Activated naive CD4-positive, alpha-beta T cell (primary cell): ENCODE data around the gene TMEM80.
A peak's percentile ranks its signal among the peaks of the same experiment; 100 is the strongest.
"Not testable (repeated sequence)": the region's sequence is repeated elsewhere in the genome, so short reads cannot be mapped to it uniquely, and the experiment has no call there.

ENCODE experiments used
- DNase-seq, 4 experiments: peaks; one replicate each; lab custom pipeline; 2025; lab: John Stamatoyannopoulos, UW

TMEM80 gene

DNA sequence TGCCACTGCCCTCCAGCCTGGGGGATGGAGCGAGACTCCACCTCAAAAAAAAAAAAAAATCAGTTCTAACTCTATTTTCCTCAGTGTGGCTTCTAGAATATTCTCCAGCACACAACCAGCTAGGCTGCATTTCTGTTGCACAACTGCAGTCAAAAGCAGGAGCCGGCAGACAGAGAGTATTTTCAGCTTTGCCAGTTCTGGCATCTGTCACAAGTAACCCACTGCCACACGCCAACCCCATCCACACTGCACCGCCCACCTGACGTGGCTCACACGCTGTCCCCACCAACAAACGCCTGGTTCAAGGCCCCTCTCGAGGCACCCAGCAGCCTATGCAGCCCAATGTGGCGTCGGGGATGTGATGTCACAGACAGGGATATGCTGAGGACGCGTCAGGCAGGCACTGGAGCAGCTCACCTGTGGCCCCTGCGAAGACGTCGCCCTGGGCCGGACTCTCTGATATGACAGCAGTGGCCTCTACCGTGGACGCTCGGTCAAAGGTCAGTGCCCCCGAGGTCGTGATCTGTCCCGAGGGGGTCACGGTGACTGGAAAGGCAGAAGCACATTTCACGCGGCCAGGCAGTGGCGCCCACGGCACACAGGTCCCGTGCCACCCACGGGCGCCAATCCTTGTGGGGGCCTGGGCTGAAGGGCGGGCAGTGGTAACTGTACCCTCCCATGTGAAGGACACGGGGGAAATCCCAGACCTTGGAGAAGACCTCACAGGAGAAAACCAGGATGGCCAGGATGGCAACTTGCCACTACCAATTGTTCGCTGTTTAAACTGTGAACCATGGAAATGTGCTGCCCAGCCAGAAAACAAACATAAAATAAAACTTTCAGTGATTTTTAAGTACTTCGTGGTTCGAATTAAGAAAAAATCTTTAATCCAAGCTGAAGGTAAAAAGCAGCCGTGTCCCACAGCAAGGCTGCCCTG is 16.1 kb upstream of the TMEM80 start:
- no peak for DNase-seq

DNA sequence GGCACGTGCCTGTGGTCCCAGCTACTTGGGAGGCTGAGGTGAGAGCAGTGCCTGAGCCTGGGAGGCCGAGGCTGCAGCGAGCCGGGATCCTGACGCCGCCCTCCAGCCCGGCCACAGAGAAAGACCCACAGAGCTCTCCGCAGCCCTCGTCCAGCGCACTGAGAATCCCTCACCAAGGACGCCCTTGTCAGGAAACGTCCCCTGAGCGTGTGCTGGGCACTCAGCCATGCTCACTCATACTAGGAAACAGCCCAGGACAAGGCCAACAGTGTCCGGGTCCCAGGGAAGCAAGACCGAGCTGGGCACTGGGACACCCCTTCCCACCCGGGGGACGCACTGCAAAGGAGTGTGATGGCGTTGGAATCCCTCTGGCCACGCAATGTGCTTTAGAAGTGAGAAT is 15.1 kb upstream of the TMEM80 start:
- no peak for DNase-seq

DNA sequence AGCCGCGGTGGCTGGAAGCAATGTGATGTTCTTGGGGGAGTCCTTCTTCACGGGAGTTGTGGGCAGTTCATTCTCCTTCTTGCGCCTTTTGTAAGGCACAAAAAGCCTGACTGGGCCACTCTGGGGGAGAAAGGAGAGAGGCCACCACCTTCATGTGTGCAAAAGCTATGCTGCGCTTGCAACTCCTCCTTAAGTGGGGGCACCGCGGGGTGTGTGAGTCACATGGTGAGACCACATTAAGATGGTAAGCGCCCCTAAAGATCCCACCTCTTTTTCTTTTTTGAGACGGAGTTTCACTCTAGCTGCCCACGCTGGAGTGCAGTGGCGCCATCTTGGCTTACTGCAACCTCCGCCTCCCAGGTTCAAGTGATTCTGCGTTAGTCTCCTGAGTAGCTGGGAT is 14.6 kb upstream of the TMEM80 start:
- DNase-seq: no peak

DNA sequence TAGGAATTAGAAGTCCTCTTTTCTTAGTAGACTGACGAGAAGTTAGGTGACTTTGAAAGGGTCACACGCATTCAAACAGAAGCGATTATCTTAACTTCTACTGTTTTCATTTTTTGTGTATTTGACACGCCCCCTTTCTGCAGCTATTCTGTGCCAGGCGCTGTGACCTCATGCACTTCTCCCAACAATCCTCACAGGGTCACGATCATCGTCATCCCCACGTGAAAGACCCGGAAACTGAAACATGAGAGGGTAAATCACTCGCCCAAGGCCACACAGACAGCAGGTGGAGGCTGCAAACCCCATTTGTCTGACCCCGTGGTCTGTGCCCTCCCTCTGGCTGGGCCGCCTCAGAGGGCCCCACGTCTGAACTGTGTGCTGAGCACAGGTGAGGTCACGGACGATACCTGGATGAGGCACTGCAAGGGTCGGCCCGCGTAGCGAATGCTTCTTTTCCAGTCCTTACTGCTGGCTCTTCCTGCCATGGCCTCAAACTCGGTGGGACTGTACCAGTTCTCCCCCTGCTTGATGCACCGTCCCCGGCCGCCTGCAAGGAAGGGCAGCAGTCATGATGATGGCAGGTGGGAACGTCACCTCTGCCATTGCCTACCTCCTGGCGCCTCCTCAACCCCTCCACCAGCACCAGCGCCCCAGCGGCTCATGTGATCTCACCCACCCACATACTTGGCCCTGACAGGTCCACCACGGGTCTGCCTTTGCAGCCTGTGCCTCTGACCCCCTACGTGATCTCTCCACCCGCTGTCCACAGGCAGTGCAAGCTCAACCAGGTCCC is 9.0 kb upstream of the TMEM80 start:
- no peak for DNase-seq

DNA sequence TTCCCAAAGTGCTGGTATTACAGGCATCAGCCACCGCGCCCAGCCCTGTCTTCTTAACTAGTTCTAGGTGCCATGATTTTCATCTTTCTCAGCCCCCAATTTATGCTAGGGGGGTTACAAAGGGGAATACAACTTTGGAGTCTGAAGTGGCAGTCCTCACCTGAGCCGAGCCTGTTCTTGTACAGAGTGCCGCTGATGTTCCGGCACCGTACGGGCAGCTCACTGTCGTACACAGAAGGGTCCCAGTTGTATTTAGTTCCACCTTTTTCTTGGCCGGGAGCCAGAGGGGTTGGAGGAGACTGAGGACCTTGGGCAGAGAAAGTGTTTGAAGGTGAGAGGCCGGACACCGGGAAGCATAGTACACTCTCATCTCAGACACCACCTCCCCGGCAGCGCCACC is 7.9 kb upstream of the TMEM80 start:
- no peak for DNase-seq

DNA sequence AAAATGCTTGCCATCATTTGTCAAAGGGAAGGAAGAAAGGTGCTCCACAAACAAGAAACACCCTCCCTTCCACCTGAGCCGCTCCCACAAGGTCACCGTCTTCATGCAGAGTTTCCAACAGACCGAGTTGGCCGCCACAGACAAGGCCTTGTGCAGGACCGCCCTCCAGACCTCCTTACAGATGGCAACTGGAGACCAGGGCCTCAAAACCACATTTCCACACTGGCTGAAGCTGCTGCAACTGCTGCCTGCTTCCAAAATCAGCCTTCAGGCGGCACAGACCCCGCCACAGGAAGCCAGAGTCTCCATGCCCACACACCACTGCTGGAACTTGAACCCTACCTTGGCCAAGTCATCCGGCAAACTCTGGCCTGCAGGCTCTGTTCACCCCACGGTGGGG is 6.9 kb upstream of the TMEM80 start:
- DNase-seq: no peak

DNA sequence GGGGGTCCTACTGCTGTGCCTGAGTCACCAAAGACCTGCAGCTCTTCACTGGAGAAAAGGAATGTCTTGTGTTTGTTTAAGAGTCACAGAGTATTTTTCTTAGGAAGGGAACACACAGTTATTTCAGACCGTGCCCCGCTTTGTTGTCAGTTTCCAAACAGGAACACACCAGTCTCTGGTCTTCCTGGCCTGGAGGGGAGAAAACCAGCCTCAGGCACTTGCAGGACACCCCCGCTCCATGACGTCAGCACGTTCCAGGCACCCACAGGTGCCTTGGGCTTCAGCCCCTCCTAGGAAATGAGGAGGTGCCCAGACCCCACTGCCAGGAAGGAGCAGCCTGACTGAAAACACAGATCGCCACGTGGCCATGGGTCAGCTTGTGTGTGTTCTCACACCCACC is 6.0 kb upstream of the TMEM80 start:
- DNase-seq: no peak

DNA sequence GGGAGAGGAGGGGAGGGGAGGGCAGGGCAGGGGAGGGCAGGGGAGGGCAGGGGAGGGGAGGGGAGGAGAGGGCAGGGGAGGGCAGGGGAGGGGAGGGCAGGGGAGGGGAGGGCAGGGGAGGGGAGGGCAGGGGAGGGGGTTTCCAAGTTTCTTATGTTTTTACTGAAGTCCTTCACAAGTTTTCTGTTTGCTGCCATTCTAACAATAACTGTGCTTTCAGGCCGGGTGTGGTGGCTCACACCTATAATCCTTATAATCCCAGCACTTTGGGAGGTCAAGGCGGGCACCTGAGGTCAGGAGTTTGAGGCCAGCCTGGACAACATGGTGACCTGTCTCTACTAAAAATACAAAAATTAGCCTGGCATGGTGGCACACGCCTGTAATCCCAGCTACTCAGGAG is 5.4 kb upstream of the TMEM80 start:
- not testable (repeated sequence) for DNase-seq

DNA sequence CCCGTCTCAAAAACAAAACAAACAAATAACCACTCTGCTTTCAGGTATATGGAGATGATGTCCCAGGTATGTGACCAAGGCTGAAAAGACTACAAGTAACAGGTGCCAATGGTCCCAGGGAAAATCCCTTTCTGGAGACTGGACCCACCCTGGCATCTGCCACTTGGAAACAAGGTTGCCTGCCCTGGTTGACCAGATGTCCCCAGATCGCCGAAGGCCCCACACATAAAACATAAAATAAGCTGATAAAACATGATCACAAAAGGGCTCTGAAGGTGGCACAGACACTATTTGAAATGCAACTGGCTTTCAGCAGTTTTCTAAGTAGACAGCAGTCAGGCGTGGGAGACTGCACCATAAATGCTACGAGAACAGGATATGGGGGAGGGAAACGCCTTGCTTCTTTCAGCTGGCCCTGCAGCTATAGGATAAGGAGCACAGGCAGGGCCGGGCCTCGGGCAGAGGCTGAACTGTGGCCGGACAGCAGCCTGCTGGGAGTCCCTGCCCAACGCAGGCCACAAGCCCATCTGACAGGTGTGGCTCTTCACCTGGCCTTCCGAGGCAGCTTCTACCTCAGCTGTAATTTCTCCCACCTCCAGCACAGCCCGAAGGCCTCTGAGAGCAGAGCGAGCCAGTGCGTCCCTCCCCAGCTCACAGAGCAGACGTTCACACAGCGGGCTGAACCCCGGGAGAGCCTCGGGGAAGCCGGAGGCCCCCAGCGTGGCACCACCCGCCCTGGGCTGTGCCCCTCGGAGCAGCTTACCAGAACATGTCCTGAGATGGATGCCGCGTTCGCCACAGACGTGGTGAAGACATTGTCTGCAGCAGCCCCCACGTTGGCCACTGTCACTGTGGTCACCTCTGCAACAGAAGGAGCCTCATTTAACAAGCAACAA is 4.6 kb upstream of the TMEM80 start:
- DNase-seq: no peak

DNA sequence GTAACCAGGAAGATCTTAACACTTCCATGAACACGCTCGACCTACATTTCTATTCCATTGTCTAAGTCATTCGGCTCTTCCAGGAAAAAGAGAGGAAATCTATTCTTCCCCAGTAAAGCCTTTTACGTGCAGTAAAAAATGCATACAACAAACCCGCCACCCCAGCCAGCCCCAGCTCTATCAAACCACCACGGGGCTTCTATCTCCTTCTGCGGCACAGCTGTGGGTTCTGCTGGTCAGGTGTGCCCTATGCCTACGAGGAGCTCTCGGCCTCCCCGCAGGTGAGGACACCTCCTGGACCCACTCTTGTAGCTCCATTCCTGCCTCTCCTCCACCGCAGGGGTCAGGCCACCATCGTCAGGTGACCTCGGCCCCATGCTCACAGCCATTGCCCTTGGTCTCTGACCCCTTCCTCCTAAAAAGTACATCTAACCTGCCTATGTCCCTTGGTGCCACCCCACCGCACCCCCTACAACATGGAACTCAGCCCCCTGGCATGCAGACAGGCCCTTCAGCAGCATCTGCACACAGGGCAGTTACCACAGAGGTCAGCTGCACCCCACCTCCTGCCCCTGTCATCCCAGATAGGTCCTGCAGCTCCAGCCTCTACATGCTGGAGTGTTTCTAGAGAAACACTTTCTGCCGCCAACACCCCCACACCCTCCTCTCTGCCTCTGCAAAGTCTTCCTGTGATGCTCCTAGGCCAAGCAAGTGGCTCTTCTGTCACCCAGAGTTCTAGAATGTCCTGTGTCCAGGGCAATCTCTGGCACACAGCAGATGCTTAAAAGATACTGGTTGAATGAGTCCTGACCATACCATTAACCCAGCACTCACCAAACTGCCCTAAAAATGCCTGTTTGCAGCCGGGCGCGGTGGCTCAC is 3.7 kb upstream of the TMEM80 start:
- no peak for DNase-seq

DNA sequence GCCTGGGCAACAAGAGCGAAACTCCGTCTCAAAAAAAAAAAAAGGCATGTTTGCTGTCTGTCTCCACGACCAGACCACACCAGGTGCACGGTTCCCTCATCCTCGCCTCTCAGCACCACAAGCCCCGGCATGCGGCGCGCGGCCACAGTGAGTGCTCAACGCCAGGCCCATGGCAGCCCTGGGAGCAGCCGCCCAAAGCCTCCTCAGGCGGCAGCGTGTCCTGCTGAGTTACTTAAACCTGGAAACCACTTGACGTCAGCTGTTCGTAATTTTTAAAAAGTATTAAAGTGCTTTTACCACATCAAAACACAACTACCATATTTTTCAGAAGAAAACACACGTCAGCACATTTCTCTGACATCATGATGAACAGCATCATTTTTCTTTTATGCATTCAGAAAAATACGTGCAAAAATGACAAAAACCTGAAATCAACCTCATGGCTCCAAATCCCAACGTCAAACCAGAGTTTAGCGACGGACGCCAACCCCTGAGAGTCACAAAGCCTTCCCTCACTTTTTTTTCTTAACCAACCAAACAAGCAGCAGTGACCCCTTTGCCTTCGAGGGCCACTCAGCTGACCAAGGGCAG is 2.7 kb upstream of the TMEM80 start:
- DNase-seq: peak in 1 of 4 experiments; percentile 51

DNA sequence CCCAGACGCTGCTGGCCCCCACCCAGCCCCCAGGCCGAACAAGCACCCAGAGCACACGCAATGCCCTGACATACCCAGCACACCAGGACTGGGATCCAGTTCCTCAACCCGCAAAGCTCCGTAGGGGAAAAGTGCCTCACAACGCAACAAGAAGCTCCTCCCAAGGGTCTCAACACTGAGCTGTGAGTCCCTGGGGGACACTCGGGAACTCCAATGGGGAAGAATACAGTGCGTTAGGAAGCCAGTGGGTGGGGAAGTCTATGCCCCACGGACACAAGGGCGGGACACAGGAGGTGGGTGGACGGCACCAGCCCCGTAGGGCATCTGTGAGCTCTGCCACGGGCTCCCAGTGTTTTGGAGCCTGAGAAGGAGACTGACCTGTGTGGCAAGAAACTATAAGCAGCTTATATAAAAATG is 2.2 kb upstream of the TMEM80 start:
- DNase-seq: no peak

DNA sequence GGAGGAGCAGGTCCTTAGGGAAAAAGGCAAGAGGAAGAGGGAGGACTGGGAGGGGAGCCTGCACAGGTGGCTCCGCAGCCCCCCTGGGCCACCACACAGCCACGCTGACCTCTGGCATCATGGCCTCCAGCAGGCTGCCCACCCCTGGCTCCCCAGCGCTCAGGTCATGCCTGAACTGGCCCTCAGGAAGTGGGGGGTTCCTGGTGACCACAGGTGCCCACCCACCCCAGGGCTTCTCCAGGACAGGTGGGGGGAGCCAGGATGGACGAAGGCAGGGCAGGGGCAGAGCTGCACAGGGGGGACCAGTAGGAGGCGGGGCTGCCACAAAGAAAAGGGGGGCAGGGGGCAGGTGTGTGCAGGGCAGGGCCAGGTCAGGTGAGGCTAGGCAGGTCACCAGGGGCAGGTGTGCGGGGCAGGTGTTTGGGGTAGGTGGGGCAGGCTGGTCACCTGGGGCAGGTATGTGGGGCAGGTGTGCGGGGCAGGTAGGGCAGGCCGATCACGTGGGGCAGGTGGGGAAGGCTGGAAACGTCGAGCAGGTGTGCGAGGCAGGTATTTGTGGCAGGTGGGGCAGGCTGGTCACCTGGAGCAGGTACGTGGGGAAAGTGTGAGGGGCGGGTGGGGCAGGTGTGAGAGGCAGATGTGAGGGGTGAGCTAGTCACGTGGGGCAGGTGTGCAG is 1.6 kb upstream of the TMEM80 start:
- no peak for DNase-seq

DNA sequence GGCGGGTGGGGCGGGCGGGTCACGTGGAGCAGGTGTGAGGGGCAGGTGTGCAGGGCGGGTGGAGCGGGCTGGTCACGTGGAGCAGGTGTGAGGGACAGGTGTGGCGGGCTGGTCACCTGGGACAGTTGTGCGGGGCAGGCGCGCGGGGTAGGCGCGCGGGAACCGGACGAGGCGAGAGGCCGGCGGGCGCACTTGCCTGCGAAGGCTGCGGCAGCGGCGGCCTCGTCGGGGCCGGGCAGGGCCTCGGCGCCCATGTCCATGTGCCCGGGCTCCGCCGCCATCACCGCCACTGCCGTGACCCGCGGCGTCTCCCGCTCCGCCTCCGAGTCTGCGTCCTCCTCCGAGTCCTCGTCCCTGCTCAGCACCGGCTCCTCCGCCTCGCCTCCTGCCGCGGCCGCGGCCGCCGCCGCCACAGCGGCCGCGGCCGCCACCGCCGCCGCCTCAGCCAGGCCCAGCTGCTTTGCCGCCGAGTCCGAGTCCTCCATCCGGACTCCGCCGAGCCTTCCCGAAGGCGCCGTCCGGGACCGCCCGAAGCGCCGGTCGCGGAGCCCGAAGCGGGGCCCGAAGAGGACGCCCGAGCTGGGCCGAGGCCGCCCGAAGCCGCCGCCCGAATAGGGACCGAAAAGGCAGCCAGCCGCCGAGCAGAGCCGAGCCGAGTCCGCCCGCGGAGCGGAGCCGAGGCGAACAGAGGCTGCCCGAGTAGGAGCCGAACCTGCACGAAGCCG is 891 bp upstream of the TMEM80 start, which contains the start of gene DEAF1:
Gene DEAF1 (minus strand): TSS at position 660 of the 725 bp plus-strand sequence. CDS start 175 bp downstream, at position 485.
- peak; percentile 97 to 99 (median 98) for DNase-seq

DNA sequence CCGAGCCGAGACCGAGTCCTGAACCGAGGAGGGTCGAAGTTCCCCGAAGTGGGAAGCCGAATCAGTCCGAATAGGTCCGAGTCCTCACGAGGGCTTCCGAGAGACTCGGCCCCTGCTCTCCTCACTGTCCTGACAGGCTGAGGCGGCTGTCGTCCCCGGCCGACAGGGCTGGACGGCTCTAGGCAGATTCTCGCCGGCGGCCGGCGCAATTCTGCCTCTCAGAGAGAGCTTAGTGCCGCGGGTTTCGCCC is 403 bp upstream of the TMEM80 start:
- no peak for DNase-seq

DNA sequence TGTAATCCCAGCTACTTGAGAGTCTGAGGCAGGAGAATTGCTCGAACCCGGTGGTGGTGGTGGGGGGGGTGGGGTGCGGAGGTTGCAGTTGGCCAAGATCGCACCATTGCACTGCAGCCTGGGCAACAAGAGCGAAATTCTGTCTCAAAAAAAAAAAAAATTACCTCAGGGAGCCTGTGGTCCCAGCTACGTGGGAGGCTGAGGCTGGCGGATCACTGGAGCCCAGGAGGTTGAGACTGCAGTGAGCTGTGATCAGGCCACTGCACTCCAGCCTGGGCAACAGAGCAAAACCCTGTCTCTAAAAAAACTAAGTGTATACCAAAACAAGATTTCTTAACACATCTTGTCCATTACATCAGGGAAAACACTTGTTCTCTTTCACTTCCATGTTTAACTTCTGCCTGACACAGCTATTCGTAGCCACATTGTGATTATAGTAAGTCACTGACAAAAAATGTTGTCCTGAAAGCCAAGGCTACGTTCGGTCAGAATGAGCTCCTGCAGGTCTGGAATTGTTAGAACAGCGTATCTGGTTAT is 1.4 kb downstream of the TMEM80 start:
- DNase-seq: no peak

DNA sequence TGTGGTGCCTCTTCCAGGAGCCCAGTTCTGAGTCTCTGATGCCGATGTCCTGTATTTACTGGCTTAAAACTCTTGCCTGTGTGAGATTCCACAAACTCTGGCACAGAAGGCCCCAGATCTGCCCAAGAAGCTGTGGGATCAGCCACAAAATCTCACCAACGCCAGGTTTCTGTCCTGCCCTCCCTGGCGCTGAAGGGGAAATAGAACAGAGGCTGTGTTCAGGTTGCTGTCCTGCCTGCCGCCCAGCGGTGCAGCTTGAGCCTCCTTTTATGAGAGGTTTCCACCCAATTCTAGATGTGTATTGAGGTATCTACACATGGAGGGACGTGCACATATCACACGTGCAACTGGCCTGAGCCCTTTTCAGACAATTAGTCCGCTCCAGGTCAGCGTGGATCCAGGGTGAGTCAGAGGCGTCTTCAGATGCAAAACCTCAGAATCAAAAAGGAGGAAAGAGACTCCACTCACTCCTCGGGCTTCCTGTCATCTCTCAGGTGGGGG is 2.2 kb downstream of the TMEM80 start:
- no peak for DNase-seq

DNA sequence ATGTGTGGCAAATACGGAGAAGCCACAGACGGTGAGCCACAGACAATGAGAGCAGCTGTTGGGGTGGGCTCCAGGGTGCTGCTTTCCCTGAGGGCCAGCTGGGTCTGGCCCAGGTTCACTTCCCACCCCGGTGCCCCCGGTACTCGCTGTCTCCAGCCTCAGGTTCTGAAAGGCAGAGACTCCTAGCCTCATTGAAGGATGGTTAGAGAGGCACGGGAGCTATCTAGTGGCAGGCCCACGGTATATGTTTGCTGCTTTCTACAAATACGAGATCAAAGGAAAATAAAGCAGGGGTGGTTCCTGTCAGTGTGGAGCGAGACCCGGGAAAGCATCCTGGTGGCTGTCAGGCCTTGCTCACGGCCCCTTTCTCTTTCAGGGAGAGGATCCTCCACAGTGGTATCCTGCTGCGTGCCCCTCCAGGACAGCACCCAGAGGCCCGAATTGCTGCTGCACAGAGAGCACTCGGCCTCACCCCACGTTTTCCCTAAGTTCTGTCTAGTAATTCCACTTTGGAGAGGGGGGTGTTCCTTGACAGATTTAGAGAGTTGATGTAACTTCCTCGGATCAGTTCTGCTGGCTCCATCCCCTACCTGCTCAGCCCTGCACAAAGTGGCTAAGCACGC is 3.0 kb downstream of the TMEM80 start:
- no peak for DNase-seq

DNA sequence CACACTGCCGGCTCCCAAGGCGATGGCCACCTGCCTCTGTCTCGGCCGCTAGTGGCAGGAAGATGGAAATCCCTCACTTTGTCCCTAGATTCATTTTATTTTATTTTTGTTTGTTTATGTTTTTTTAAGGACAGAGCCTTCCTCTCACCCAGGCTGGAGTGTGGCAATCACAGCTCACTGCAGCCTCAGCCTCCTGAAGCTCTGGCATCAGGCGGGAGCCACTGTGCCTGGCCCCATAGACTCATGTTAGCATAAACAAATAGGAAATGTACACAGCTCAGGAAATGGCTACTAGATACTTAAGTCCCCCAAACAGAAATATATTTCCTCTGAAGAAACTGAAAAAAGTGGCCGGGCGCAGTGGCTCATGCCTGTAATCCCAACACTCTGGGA is 3.5 kb downstream of the TMEM80 start:
- DNase-seq: no peak
